ENCODE data around the gene PSPH.

The PSPH gene

DNA sequence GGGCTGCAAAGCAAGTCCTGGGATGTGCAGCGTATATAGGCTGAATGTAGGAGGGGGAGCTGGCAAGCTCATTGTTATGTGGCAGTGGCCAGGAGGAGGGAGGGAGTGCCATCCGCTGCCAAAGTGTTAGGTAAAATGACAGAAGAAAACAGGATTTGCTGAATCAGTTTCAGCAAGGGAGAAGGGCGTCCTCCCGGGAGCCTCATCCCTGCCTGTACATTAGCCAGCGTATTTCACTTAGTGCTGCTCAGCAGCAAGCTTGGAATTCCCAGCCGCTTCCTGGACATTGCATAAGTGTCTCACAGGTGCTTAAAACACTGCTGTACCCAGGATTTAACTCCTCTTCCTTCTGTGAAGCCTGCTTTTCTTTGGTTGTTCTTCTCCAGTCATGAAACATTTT, 84.4 kb downstream of the PSPH start:
- H3K4me3 ChIP-seq (ENCODE audit: low read depth, low read length) = no peak overlapping the region
- TF ChIP-seq, protein P1, sequence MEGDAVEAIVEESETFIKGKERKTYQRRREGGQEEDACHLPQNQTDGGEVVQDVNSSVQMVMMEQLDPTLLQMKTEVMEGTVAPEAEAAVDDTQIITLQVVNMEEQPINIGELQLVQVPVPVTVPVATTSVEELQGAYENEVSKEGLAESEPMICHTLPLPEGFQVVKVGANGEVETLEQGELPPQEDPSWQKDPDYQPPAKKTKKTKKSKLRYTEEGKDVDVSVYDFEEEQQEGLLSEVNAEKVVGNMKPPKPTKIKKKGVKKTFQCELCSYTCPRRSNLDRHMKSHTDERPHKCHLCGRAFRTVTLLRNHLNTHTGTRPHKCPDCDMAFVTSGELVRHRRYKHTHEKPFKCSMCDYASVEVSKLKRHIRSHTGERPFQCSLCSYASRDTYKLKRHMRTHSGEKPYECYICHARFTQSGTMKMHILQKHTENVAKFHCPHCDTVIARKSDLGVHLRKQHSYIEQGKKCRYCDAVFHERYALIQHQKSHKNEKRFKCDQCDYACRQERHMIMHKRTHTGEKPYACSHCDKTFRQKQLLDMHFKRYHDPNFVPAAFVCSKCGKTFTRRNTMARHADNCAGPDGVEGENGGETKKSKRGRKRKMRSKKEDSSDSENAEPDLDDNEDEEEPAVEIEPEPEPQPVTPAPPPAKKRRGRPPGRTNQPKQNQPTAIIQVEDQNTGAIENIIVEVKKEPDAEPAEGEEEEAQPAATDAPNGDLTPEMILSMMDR (IDR thresholded peaks at IDR 0.05; ENCODE audit: borderline replicate concordance, insufficient read depth, low read depth, low read length) = no peak

DNA sequence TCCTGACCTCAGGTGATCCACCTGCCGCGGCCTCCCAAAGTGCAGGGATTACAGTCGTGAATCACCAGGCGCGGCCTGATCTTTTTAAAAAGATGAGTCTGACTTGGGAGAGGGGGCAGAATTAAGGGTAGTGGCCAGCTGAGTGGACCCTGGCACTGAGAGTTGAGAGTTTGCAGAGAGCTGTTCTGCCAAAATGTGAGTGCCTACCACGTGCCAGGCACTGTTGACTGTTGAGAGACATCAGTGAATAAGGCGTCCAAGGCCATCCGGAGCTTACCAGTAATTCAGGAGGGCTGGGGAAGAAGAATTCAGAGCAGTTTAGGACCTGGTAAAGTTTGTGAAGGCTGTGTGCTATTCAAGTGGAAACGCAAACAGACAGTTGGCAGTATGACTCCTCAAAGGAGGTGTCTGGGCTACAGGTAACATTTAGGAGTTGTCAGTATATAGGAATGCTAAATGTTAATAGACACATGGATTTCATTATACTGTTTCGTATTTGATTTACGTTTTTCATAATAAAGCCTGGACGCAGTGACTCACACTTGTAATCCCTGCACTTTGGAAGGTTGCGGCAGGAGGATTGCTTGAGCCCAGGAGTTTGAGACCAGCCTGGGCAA, 85.3 kb downstream of the PSPH start:
- H3K4me3 ChIP-seq (ENCODE audit: low read depth, low read length) = no peak overlapping the region
- TF ChIP-seq, protein P1 (IDR thresholded peaks at IDR 0.05; ENCODE audit: borderline replicate concordance, insufficient read depth, low read depth, low read length) = no peak

DNA sequence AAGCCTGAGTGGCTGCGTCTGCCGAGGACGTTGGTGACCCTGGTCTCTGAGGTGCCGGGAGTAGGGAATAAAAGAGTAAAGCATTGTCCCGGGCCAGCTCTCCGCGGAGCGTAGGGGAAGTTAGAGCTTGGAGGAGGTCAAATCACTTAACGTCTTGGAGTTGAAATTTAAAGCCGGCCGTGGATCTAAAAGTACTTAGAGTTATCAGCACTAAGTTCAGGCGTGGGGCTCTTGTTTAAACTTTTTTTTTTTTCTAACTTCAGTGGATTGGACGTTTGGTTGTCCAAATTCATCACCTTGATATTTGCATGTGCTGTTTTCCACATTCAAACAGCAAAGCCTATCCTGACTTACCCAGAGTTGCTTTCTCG, 86.2 kb downstream of the PSPH start:
- H3K4me3 ChIP-seq (ENCODE audit: low read depth, low read length) = peak overlapping the region; percentile 72
- TF ChIP-seq, protein P1 (IDR thresholded peaks at IDR 0.05; ENCODE audit: borderline replicate concordance, insufficient read depth, low read depth, low read length) = no peak

DNA sequence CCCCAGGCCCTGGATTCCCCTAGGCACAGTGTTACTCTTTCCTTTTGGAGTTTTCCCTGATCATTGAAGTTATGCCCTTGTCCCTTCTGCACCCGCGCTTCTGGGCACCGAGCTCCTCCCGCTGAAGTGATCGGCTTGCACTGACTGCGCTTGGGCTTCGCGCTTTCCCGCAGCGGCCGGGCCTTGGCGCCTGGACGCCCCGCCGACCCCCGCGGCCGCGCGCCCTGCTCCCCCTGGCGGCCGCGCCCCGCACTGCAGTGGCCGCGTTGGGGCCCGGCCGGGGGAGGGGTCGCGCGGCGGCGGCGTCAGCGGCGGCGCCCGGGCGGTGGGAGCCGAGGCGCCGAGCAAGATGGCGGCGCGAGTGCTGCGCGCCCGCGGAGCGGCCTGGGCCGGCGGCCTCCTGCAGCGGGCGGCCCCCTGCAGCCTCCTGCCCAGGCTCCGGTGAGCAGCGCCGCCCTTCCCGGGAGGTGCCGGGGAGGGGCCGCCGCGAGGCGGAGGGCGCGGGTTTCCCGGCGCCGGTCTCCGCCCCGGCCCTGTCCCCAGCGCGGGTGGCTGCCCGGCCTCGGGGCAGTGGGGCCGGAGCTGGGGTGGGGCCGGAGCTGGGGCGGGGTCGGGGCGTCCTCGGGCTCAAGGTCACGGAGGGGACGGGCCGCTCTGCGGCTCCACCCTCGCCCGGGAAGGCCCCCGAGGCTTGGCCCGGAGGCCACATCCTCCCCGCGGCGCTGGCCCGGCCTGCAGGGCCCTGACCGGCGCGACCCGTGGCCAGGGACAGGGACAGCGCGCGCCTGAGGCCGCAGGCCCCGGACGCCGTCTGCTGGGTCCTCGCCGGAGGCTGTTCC, 86.8 kb downstream of the PSPH start, which contains the start of gene NIPSNAP2:
Gene NIPSNAP2, plus strand, starts transcription at position 325 of the 839 bp plus-strand sequence. Its CDS starts 25 bp downstream, at position 350.
- TF ChIP-seq, protein P1 (IDR thresholded peaks at IDR 0.05; ENCODE audit: borderline replicate concordance, insufficient read depth, low read depth, low read length) = peak; percentile 68
- H3K4me3 ChIP-seq (ENCODE audit: low read depth, low read length) = peak within 1 kb of the TSS; percentile 72

DNA sequence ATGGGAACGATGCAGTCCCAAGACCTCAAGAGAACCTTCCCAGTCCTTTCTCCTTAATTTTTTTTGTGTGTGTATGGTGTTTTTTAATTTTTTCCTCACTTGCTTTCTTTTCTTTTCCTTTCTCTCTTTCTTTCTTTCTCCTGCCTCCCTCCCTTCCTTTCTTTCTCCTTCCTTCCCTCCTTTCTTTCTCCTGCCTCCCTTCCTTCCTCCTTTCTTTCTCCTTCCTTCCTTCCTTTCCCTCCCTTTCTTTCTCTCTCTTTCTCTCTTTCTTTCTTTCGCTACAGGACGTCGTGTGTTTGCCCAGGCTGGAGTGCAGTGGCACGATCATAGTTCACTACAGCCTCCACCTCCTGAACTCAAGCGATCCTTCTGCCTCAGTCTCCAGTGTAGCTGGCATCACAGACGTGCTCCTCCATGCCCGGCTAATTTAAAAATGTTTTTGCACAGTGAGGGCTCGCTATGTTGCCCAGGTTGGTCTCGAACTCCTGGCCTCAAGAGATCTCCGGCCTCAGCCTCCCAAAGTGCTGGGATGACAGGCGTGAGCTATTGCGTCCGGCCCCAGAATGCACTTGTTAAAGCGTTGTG, 87.6 kb downstream of the PSPH start:
- TF ChIP-seq, protein P1 (IDR thresholded peaks at IDR 0.05; ENCODE audit: borderline replicate concordance, insufficient read depth, low read depth, low read length) = no peak
- peak overlapping the region; percentile 72 for H3K4me3 ChIP-seq (ENCODE audit: low read depth, low read length)

DNA sequence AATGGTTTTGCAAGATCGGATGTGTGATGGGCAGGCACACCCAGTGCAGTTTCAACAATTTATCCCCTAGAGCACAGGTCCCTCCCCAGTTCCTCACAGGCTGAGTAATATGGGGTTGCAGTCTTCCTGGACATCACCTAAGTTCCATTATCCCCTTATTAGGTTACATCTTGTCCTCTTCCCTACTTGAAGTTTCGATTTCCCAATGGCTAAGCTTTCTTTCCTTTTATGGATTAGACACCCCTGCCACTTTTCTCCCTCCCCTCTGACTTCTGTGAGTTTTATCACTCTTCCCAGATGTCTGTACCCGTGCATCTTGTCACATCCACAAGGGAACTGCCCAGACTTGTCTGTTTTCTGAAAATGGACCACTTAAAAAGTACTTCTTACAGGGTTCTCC, 89.2 kb downstream of the PSPH start:
- H3K4me3 ChIP-seq (ENCODE audit: low read depth, low read length) = no peak overlapping the region
- TF ChIP-seq, protein P1 (IDR thresholded peaks at IDR 0.05; ENCODE audit: borderline replicate concordance, insufficient read depth, low read depth, low read length) = no peak

All from GM12875 (cell line).